Iris pigment epithelial cell (primary cell): ENCODE data around the gene ASTN2.

Experiments used
- DNase-seq: peaks from one replicate; pipeline ENCODE4 v3.0.0-alpha.2; 2011; ENCODE audit warnings: low read depth

ASTN2 gene

GRCh38 chr9:117160254-117160653 is 254.6 kb downstream of the ASTN2 start:
- peak; percentile 16 for DNase-seq

- no peak for DNase-seq
These were observed 257.9 kb downstream of the ASTN2 start for GRCh38 chr9:117156771-117157535.

GRCh38 chr9:117156144-117156688 is 258.6 kb downstream of the ASTN2 start:
- DNase-seq: no peak

GRCh38 chr9:117153021-117153420 is 261.8 kb downstream of the ASTN2 start:
- DNase-seq: peak; percentile 43

GRCh38 chr9:117151716-117152115 is 263.1 kb downstream of the ASTN2 start:
- no peak for DNase-seq

GRCh38 chr9:117149996-117150395 is 264.9 kb downstream of the ASTN2 start:
- no peak for DNase-seq

- DNase-seq: no peak
These were observed 268.9 kb downstream of the ASTN2 start for GRCh38 chr9:117145811-117146490.

GRCh38 chr9:117145081-117145480 is 269.8 kb downstream of the ASTN2 start:
- no peak for DNase-seq

GRCh38 chr9:117138231-117138630 is 276.6 kb downstream of the ASTN2 start:
- DNase-seq: no peak

GRCh38 chr9:117136461-117136860 is 278.4 kb downstream of the ASTN2 start:
- DNase-seq: no peak

- no peak for DNase-seq
These were observed 279.3 kb downstream of the ASTN2 start for GRCh38 chr9:117135501-117136098.

GRCh38 chr9:117134826-117135500 is 279.9 kb downstream of the ASTN2 start:
- no peak for DNase-seq

- DNase-seq: no peak
These were observed 288.0 kb downstream of the ASTN2 start for GRCh38 chr9:117126871-117127270.

- no peak for DNase-seq
These were observed 289.3 kb downstream of the ASTN2 start for GRCh38 chr9:117125531-117125930.

GRCh38 chr9:117123729-117124128 is 291.1 kb downstream of the ASTN2 start:
- DNase-seq: no peak

GRCh38 chr9:117122953-117123352 is 291.9 kb downstream of the ASTN2 start:
- no peak for DNase-seq

- DNase-seq: no peak
These were observed 292.8 kb downstream of the ASTN2 start for GRCh38 chr9:117122102-117122501.

- no peak for DNase-seq
These were observed 293.5 kb downstream of the ASTN2 start for GRCh38 chr9:117121316-117121715.

- DNase-seq: no peak
These were observed 294.8 kb downstream of the ASTN2 start for GRCh38 chr9:117120061-117120460.

- DNase-seq: peak; percentile 14
These were observed 298.8 kb downstream of the ASTN2 start for GRCh38 chr9:117116084-117116483.

- no peak for DNase-seq
These were observed 300.1 kb downstream of the ASTN2 start for GRCh38 chr9:117114768-117115167.
